ENCODE data around the gene DDX27. TPM values are rescaled to one million over a fixed set of nuclear protein-coding genes. Genes with fewer than 3 reads are reported as not detected.

Gene DDX27
- total RNA-seq (10 to 100 TPM; 11.0 to 16.5 (median 12.8) TPM), polyA plus RNA-seq (10 to 100 TPM; 15.1 to 26.2 TPM)
- long read RNA-seq, donor 1, transcript DDX27-207 (21 exons, 2,693 nt): major isoform, 26 of 50 reads
- long read RNA-seq, donor 1, partial matches to known transcripts: 17 of 50 reads
- long read RNA-seq, donor 1, other reads (novel, unspliced or antisense): 7 of 50 reads
- long read RNA-seq, donor 2, transcript DDX27-207 (21 exons, 2,693 nt): major isoform, 16 of 32 reads
- long read RNA-seq, donor 2, partial matches to known transcripts: 12 of 32 reads
- long read RNA-seq, donor 2, other reads (novel, unspliced or antisense): 4 of 32 reads
- long read RNA-seq, donor 3, full-length matches to known transcripts: 49 of 101 reads
- long read RNA-seq, donor 3, partial matches to known transcripts: 39 of 101 reads
- long read RNA-seq, donor 3, other reads (novel, unspliced or antisense): 13 of 101 reads

- H3K27me3 ChIP-seq: no peaks in the 10 kb centered on the region
- peak within 1 kb of the TSS; percentile 60 to 92 (median 72) for H3K4me3 ChIP-seq
- peak within 1 kb of the TSS; percentile 76 to 95 (median 86) for H3K27ac ChIP-seq
- H3K36me3 ChIP-seq: peaks cover 0 to 35% (median 24%) of the 10 kb centered on the region in 9 donors
- 0% methylated on average over 46 of the region's 46 CpGs for WGBS, 2 donors
- DNase-seq (peak; percentile 95 to 97), ATAC-seq (peak; percentile 96 to 99 (median 98))
- no peak for TF ChIP-seq CTCF (IDR thresholded peaks at IDR 0.05)
- H3K9me3 ChIP-seq: no peaks in the 10 kb centered on the region
- peaks cover 2 to 26% (median 12%) of the 10 kb centered on the region in 9 donors for H3K4me1 ChIP-seq
- intact Hi-C loops (cut with DNase I): loop anchor here in 3 of 10 donors (1.0 to 5.0 kb wide), 3 partner anchors 31 to 87 kb away; partner anchors contain the start of gene STAU1 (in 1 of the 3)
These were observed at the start of gene DDX27 for GRCh38 chr20:49219091-49219923. DDX27 (plus strand) TSS chr20:49219416; CDS start chr20:49219449, 33 bp downstream.

GRCh38 chr20:49169547-49169946 is 49.7 kb upstream of the DDX27 start:
- no peaks in the 10 kb centered on the region for H3K27me3 ChIP-seq
- no peak overlapping the region for H3K27ac ChIP-seq
- intact Hi-C loops (cut with DNase I): loop anchor here in 1 of 10 donors (2.0 kb wide), 1 partner anchor 19 kb away; no protein-coding TSS in a partner anchor
- no peak for TF ChIP-seq CTCF (IDR thresholded peaks at IDR 0.05)
- no peak for DNase-seq
- WGBS, 2 donors: 75 to 92% methylated on average over 2 of the region's 2 CpGs
- H3K36me3 ChIP-seq: peaks cover 0 to 67% (median 5%) of the 10 kb centered on the region in 9 donors
- no peaks in the 10 kb centered on the region for H3K9me3 ChIP-seq
- no peak for ATAC-seq
- no peak overlapping the region for H3K4me3 ChIP-seq
- peaks cover 0 to 40% (median 29%) of the 10 kb centered on the region in 9 donors for H3K4me1 ChIP-seq

- WGBS, 2 donors: 97 to 98% methylated on average over 2 of the region's 2 CpGs
- no peaks in the 10 kb centered on the region for H3K9me3 ChIP-seq
- H3K36me3 ChIP-seq: peaks cover 0 to 62% (median 3%) of the 10 kb centered on the region in 9 donors
- intact Hi-C loops (cut with DNase I): no loop called here
- no peak for ATAC-seq
- no peak overlapping the region for H3K4me3 ChIP-seq
- H3K4me1 ChIP-seq: peaks cover 0 to 40% (median 29%) of the 10 kb centered on the region in 9 donors
- H3K27me3 ChIP-seq: no peaks in the 10 kb centered on the region
- no peak for DNase-seq
- no peak for TF ChIP-seq CTCF (IDR thresholded peaks at IDR 0.05)
- H3K27ac ChIP-seq: no peak overlapping the region
These were observed 48.5 kb upstream of the DDX27 start for GRCh38 chr20:49170714-49171113.

GRCh38 chr20:49171909-49172308 is 47.3 kb upstream of the DDX27 start:
- peaks cover 0 to 58% (median 0%) of the 10 kb centered on the region in 9 donors for H3K36me3 ChIP-seq
- no peak for TF ChIP-seq CTCF (IDR thresholded peaks at IDR 0.05)
- intact Hi-C loops (cut with DNase I): no loop called here
- peaks cover 0 to 32% (median 23%) of the 10 kb centered on the region in 9 donors for H3K4me1 ChIP-seq
- DNase-seq: peak in 1 of 2 donors; percentile 11
- ATAC-seq: no peak
- no peaks in the 10 kb centered on the region for H3K9me3 ChIP-seq
- no peaks in the 10 kb centered on the region for H3K27me3 ChIP-seq
- no peak overlapping the region for H3K4me3 ChIP-seq
- no peak overlapping the region for H3K27ac ChIP-seq
